Measurements from ENCODE around the gene TIGD4.

Gene TIGD4

DNA sequence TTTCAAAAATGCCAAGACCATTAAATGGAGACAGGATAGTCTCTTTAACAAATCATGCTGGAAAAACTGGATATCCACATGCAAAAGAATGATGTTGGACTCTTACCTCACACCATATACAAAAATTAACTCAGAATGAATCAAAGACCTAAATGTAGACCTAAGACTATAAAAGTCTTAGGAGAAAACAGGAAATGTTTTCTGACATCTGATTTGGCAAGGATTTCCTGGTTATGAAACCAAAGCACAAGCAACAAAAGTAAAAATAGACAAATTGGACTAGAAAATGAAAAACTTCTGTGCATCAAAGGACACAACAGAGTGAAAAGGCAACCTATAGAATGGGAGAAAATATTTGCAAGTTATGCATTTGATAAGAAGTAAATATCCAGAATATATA lies 37.8 kb upstream of the TIGD4 start:
- TF ChIP-seq, protein P1, sequence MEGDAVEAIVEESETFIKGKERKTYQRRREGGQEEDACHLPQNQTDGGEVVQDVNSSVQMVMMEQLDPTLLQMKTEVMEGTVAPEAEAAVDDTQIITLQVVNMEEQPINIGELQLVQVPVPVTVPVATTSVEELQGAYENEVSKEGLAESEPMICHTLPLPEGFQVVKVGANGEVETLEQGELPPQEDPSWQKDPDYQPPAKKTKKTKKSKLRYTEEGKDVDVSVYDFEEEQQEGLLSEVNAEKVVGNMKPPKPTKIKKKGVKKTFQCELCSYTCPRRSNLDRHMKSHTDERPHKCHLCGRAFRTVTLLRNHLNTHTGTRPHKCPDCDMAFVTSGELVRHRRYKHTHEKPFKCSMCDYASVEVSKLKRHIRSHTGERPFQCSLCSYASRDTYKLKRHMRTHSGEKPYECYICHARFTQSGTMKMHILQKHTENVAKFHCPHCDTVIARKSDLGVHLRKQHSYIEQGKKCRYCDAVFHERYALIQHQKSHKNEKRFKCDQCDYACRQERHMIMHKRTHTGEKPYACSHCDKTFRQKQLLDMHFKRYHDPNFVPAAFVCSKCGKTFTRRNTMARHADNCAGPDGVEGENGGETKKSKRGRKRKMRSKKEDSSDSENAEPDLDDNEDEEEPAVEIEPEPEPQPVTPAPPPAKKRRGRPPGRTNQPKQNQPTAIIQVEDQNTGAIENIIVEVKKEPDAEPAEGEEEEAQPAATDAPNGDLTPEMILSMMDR (IDR thresholded peaks at IDR 0.05; ENCODE audit: extremely low read depth, missing control alignments), result no peak
- no peak for DNase-seq (ENCODE audit: low spot score)

DNA sequence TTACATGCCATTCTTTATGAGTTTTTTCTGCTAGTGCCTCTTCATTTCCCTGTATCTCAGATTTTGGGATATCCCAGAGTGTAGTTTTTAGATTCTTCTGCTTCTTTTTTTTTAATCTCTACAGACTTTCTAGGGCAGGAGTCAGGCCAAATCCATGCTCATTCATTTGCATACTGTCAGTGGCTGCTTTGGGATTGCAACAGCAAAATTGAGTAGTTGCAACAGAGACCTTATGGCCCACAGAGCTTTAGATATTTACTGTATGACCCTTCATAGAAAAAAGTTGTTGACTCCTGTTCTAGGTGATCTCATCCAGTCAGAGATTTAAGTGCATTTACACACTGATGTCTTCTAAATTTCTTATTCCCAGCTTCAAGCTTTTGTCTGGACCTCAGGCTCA lies 35.5 kb upstream of the TIGD4 start:
- DNase-seq (ENCODE audit: low spot score), result no peak
- TF ChIP-seq, protein P1 (IDR thresholded peaks at IDR 0.05; ENCODE audit: extremely low read depth, missing control alignments), result no peak

DNA sequence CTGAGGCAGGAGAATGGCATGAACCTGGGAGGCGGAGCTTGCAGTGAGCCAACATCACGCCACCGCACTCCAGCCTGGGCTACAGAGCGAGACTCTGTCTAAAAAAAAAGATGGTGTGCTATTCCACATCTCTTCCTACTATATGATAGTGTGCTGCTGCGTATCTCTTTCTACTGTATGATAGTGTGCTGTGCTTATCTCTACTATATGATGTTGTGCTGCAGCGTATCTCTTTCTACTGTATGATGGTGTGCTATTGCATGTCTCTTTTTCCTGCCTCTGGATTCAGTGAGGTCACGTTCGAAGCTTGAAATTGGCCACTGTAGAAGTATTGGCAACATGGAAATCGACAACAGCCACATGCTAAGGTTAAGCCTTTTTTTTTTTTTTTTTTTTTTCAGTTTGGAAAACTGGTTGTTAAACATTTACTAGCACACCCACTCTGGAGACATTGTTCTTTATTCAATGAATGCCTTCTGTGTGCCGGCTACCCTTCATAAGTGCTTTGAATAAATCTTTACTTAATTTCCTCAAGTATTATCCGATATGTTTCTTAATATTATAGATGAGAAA lies 31.3 kb upstream of the TIGD4 start:
- DNase-seq (ENCODE audit: low spot score), result no peak
- TF ChIP-seq, protein P1 (IDR thresholded peaks at IDR 0.05; ENCODE audit: extremely low read depth, missing control alignments), result no peak

DNA sequence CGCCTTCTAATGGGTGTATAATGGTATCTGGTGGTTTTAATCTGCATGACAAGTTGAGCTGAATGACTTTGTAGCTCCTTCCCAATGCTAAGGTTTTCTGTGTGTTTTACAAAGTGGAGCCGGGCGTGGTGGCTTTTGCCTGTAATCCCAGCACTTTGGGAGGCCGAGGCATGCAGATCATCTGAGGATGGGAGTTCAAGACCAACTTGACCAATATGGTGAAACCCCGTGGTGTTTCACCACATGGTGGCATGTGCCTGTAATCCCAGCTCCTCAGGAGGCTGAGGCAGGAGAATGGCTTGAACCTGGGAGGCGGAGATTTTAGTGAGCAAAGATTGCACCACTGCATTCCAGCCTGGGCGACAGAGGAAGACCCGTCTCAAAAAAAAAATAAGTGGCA lies 29.1 kb upstream of the TIGD4 start:
- no peak for DNase-seq (ENCODE audit: low spot score)
- TF ChIP-seq, protein P1 (IDR thresholded peaks at IDR 0.05; ENCODE audit: extremely low read depth, missing control alignments), result no peak

DNA sequence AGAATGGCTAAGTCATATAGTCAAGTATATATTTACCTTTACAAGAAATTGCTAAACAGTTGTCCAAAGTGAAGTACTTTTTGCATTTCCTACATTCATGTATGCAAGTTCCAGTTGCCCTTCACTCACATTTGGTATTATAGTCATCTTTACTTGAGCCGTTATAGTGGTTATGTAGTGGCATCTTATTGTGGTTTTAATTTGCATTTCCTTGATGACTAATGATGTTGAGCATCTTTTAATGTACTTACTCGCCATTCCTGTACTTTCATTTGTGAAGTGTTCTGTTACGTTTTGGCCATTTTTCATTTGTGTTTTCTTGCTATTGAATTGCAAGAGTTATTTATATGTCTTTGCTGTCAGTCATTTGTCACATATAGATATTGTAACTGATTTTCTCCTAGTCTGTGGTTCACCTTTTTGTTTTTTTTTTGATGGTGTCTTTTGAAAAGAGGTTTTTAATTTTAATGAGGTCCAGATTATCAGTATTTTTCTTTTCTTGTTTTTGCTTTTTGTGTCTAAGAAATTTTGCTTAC lies 27.8 kb upstream of the TIGD4 start:
- DNase-seq (ENCODE audit: low spot score), result no peak
- TF ChIP-seq, protein P1 (IDR thresholded peaks at IDR 0.05; ENCODE audit: extremely low read depth, missing control alignments), result no peak

DNA sequence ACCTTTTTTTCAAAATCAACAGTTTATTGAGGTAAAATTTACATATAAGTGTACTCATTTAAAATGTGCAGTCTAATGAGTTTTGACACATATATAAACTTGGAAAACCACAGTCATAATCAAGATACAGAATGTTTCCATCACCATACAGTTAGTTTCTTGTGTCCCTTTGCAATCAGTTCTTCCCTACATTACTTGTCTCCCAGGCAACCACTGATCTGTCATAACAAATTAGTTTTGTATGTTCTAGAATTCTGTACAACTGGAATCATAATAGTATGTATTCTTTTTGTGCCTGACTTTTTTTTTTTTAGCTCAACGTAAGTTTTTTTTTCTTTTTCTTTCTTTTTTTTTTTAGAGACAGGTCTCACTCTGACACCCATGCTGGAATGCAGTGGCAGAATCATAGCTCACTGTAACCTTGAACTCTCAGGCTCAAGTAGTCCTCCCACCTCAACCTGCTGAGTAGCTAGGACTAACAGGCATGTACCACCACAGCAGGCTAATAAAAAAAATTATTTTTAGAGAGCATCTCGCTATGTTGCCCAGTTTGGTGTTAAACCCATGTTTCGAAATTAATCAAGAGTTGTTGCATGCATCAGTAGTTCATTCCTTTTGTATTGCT lies 27.1 kb upstream of the TIGD4 start:
- DNase-seq (ENCODE audit: low spot score), result no peak
- TF ChIP-seq, protein P1 (IDR thresholded peaks at IDR 0.05; ENCODE audit: extremely low read depth, missing control alignments), result no peak

DNA sequence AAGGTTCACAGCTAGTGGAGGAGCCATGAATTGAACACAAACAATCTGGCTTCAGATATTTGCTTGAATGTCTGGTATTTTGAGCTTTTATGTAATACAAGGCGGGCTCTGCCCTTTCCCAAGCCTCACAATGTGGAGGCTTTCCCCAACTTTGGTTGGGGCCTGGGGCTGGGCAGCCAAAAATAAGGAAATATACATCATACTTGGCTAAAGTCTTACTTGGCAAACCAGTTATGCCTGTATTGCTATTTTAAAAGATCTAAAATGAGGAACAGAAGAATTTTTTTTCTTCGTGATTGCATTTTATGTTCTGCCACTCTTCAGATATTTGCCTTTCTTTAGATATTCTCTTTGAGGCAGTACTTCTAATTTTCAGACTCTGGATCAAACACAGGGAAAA lies 26.3 kb upstream of the TIGD4 start:
- no peak for DNase-seq (ENCODE audit: low spot score)
- TF ChIP-seq, protein P1 (IDR thresholded peaks at IDR 0.05; ENCODE audit: extremely low read depth, missing control alignments), result no peak
